ENCODE results near the gene ARHGAP24.
"Not testable (repeated sequence)": the region's sequence is repeated elsewhere in the genome, so short reads cannot be mapped to it uniquely, and the experiment has no call there.

Gene ARHGAP24

DNA sequence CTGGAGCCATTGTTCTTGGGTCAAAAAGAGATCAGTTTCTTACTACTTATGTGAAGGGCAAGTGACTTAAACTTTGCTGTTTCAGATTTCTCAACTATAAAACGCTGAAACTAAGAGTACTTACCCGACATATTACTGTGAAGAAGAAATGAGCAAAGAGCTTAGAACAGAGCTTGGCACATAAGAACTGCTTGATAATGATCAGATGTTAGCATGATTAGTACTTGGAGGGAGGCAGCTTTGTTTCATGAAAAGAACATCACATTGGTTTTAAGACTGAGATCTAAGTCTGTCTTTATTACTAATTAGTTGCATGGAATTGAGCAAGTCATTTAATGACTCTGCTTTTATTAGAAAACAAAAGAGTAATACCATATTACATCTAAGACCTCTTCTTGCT is 169.1 kb downstream of the ARHGAP24 start:
- DNase-seq (ENCODE audit: low read depth, low spot score) = no peak

GRCh38 chr4:85650908-85651307 is 176.0 kb downstream of the ARHGAP24 start:
- DNase-seq (ENCODE audit: low read depth, low spot score) = no peak

- DNase-seq (ENCODE audit: low read depth, low spot score) = no peak
Observed at GRCh38 chr4:85656759-85657505, 182.0 kb downstream of the ARHGAP24 start.

GRCh38 chr4:85658766-85659439 is 184.0 kb downstream of the ARHGAP24 start:
- no peak for DNase-seq (ENCODE audit: low read depth, low spot score)

- no peak for DNase-seq (ENCODE audit: low read depth, low spot score)
Observed at GRCh38 chr4:85659610-85660218, 184.8 kb downstream of the ARHGAP24 start.

DNA sequence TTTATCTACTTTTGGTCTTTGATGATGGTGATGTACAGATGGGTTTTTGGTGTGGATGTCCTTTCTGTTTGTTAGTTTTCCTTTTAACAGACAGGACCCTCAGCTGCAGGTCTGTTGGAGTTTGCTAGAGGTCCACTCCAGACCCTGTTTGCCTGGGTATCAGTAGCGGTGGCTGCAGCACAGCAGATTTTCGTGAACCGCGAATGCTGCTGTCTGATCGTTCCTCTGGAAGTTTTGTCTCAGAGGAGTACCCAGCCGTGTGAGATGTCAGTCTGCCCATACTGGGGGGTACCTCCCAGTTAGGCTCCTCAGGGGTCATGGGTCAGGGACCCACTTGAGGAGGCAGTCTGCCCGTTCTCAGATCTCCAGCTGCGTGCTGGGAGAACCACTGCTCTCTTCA is 191.7 kb downstream of the ARHGAP24 start:
- not testable (repeated sequence) for DNase-seq (ENCODE audit: low read depth, low spot score)

DNA sequence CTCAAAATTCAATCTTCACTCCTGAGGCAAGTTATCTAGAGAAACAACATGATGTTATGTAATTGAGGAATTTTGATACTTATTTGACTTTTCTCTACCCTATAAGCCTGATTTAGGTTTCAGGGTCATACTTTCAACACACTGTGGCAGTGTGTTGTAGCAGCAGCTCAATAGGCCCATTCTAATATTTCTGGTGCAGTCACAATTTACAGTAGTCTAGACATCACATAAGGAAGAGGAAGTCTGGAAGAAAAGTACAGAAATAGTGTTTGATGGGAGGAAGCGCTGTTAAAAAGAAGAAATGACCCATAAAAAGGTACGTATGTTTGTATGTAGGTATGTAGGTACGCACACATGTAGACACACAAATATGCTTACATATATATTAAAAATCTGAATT is 194.3 kb downstream of the ARHGAP24 start:
- DNase-seq (ENCODE audit: low read depth, low spot score) = no peak

GRCh38 chr4:85669992-85670548 is 195.1 kb downstream of the ARHGAP24 start:
- DNase-seq (ENCODE audit: low read depth, low spot score) = no peak

GRCh38 chr4:85671120-85671519 is 196.2 kb downstream of the ARHGAP24 start:
- DNase-seq (ENCODE audit: low read depth, low spot score) = no peak

DNA sequence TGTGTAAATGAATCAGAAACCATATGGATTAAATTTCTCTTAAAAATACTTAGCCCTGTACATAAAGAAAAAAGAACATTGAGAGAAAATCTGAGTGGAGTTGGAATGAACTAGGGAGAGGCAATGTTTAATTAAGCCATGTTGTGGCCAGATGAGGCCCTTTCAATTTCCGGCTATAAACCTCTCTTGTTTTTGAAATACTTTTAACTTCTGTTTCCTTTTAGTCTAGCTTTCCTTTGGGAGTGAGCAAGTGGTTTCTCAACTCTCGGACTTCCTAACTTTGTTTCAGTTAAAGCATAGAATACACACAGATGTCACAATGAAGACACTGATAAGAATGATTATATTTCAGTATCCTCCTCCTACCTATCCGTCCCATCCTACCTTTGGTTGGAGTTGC is 197.2 kb downstream of the ARHGAP24 start:
- no peak for DNase-seq (ENCODE audit: low read depth, low spot score)

- no peak for DNase-seq (ENCODE audit: low read depth, low spot score)
Observed at GRCh38 chr4:85672959-85673358, 198.0 kb downstream of the ARHGAP24 start.

GRCh38 chr4:85673540-85673939 is 198.6 kb downstream of the ARHGAP24 start:
- no peak for DNase-seq (ENCODE audit: low read depth, low spot score)

GRCh38 chr4:85675076-85676049 is 200.4 kb downstream of the ARHGAP24 start:
- no peak for DNase-seq (ENCODE audit: low read depth, low spot score)

DNA sequence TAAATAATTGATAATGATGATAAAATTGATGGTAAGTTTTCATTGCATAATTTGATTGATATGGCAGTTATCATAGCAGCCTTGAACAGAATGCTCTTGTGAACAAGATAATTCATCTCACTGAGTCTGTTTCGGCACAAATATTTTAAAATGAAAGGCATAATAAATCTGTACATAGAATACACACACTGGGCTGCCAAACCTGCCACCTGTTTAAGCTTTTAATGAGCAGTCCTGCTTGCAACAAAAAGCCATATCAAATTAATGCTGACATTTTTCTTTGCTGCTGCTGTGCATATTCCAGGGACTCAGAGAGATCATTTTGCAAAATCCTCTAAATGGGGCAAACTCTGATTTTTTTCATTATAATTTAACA is 201.1 kb downstream of the ARHGAP24 start:
- DNase-seq (ENCODE audit: low read depth, low spot score) = no peak

DNA sequence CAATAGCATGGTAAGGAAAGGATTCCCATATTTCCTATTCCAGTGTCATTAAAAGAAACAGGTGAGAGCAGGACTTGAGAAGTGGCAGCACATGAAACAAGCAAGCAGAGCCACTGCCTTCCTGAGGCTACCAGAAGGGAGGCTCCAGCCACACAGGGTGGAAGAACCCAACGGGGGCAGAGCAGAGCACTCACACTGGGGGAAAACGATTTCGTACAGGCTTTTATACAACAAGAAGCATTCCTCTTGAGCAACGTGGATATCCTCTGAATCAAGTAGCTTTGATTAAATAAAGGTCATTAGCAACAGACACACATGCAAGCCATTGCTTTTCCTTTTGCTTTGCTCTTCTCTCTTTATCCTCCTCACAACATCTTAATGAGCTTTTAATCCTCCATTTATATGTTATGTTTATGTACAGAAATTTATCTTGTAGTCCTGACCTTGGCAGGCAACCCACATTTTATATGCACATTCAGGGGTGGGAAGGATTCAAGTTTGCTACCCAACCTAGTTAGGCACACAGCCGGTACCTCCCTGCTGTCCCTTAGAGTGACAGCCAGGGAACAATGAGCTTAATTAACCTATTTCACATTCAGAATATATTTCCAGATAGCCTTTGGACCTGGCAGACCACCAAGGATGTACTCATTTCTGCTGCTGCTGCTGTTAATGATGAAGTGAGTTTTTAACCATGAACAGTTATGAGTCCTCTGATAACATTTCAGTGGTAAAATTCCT is 202.1 kb downstream of the ARHGAP24 start:
- no peak for DNase-seq (ENCODE audit: low read depth, low spot score)

DNA sequence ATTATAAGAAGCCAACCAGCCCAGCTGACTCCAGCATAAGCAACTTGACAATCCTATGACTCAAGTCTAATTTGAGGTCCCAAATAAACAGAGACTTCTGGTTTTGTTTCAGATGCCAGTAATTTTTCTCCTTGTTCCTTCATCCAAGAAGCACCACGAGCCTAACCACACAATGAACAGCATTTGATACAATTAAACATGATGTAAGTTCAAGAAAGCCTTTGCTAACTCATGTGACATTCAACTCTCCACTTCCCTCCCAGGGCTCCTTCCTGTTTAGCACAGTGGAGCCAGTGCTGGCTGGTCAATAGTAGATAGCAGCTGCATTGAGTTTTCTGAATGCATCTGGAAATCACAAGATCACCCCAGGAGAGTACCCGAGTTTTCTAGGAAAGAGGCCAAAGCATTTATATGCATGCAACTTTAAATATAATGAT is 206.3 kb downstream of the ARHGAP24 start:
- DNase-seq (ENCODE audit: low read depth, low spot score) = no peak

- no peak for DNase-seq (ENCODE audit: low read depth, low spot score)
Observed at GRCh38 chr4:85681921-85682320, 207.0 kb downstream of the ARHGAP24 start.

GRCh38 chr4:85682391-85682790 is 207.4 kb downstream of the ARHGAP24 start:
- no peak for DNase-seq (ENCODE audit: low read depth, low spot score)

DNA sequence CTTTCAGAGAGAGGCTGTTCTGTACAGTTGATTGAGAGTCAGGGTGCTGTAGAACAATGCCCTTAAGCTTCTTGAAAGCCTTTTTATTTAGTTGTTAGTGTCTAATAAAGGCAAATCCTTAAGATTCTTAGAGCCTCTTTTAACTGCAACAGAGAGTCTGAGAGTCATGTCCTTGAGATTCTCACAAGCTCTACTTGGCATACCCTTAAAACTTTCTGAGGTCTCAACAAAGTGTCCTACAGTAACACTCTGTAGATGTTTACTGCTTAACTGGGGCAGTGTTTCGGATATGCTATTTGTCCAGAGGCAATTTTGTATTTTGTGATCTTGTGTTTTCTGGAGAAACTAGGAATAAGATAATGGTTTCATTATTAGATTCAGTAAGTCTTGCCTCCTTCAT is 209.7 kb downstream of the ARHGAP24 start:
- DNase-seq (ENCODE audit: low read depth, low spot score) = no peak

DNA sequence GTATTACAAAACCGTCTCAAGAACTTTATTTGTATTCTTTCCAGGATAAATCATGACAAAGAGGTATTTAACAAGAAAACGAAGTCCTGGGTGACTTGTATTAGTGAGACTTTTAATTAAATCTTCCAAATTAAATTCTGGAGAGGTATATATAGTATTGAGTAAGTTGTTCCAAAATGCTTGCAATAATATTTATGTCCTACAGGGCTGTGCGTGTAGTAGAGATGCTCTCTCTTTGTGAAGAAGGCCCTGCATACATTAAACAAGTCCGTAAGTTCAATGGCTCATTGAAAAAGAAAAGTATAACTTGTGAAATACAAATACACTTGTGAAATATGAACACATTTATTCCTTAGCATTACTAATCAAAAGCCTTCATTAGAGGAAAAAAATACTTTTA is 211.4 kb downstream of the ARHGAP24 start:
- no peak for DNase-seq (ENCODE audit: low read depth, low spot score)

Data from iPS DF 19.7 (cell line).